Naive thymus-derived CD4-positive, alpha-beta T cell (primary cell): ENCODE measurements around the gene LRPAP1. TPM values are rescaled to one million over a fixed set of nuclear protein-coding genes. Genes with fewer than 3 reads are reported as not detected.

Experiments used
- ATAC-seq: fragments of 150-1000 bp; cut with Tn5 transposase; 2 replicates; pipeline ENCODE4 v1.10.0; 2021; ENCODE audit warnings: mild to moderate bottlenecking, moderate library complexity
- CTCF ChIA-PET: fragments of 350-600 bp; sonication (Branson Sonifier 250); formaldehyde crosslinking; loops from one replicate; lab custom pipeline; 2021; ENCODE audit warnings: antibody characterized with exemption; lab: Charles Lee
- POLR2A ChIA-PET: fragments of 350-600 bp; sonication (Branson Sonifier 250); formaldehyde crosslinking; loops from one replicate; lab custom pipeline; 2021; ENCODE audit warnings: antibody characterized with exemption, inconsistent platforms; lab: Charles Lee
- DNase-seq, 9 donors: peaks; one replicate each; pipeline versions ENCODE4 v3.0.0 to v3.0.0-alpha.2; 2020 to 2022; ENCODE audit warnings: mixed read lengths in 1 of 9
- H3K27ac ChIP-seq: one replicate; pipeline ENCODE4 v1.7.0; 2013; ENCODE audit warnings: mild to moderate bottlenecking, low read depth, low read length, moderate library complexity
- H3K27me3 ChIP-seq, 2 donors: one replicate each; pipeline ENCODE4 v1.7.0; 2013; ENCODE audit warnings: low read length in 2 of 2, mild to moderate bottlenecking in 2 of 2, moderate library complexity in 2 of 2; ENCODE audit not compliant: control insufficient read depth in 2 of 2, insufficient read depth in 2 of 2
- H3K36me3 ChIP-seq, 3 experiments: 1 replicate in 2 of 3; 2 replicates in 1 of 3; pipeline ENCODE4 v1.7.0; 2013; ENCODE audit warnings: low read length in 3 of 3, mild to moderate bottlenecking in 3 of 3, moderate library complexity in 1 of 3; ENCODE audit not compliant: insufficient read depth in 3 of 3, control insufficient read depth in 2 of 3
- H3K4me1 ChIP-seq, 2 donors: one replicate each; pipeline ENCODE4 v1.7.0; 2013; ENCODE audit warnings: low read length in 2 of 2, mild to moderate bottlenecking in 2 of 2, moderate library complexity in 1 of 2; ENCODE audit not compliant: control insufficient read depth in 2 of 2, insufficient read depth in 2 of 2
- H3K4me3 ChIP-seq: 2 replicates; pipeline ENCODE4 v1.7.0; 2013; ENCODE audit warnings: mild to moderate bottlenecking, low read length
- H3K9me3 ChIP-seq, 3 experiments: 1 replicate in 2 of 3; 2 replicates in 1 of 3; pipeline ENCODE4 v1.7.0; 2013; ENCODE audit warnings: low read length in 3 of 3; ENCODE audit not compliant: control insufficient read depth in 2 of 3
- H3K27ac Mint-ChIP-seq, 9 donors: one replicate each; pipeline ENCODE4 v1.8.0; 2020 to 2022; ENCODE audit warnings: mixed read lengths in 9 of 9, mild to moderate bottlenecking in 8 of 9, moderate library complexity in 5 of 9, inconsistent platforms in 2 of 9
- H3K27me3 Mint-ChIP-seq, 5 donors: one replicate each; pipeline ENCODE4 v1.8.0; 2021 to 2022; ENCODE audit warnings: mixed read lengths in 5 of 5, mild to moderate bottlenecking in 1 of 5
- H3K36me3 Mint-ChIP-seq, 5 donors: one replicate each; pipeline ENCODE4 v1.8.0; 2020 to 2022; ENCODE audit warnings: mixed read lengths in 5 of 5, mild to moderate bottlenecking in 3 of 5, inconsistent platforms in 1 of 5
- H3K4me1 Mint-ChIP-seq, 7 donors: one replicate each; pipeline ENCODE4 v1.8.0; 2020 to 2022; ENCODE audit warnings: mixed read lengths in 7 of 7, mild to moderate bottlenecking in 3 of 7, inconsistent platforms in 1 of 7
- H3K4me3 Mint-ChIP-seq, 10 donors: one replicate each; pipeline ENCODE4 v1.8.0; 2020 to 2022; ENCODE audit warnings: mild to moderate bottlenecking in 10 of 10, mixed read lengths in 10 of 10, moderate library complexity in 6 of 10, inconsistent platforms in 2 of 10
- H3K9me3 Mint-ChIP-seq, 11 donors: one replicate each; pipeline ENCODE4 v1.8.0; 2020 to 2022; ENCODE audit warnings: mixed read lengths in 11 of 11, mild to moderate bottlenecking in 4 of 11, inconsistent platforms in 1 of 11, moderate library complexity in 1 of 11
- intact Hi-C, 2 donors: fragments of 100-400 bp; cut with micrococcal nuclease; formaldehyde crosslinking; loops; one replicate each; pipeline ENCODE4 v1.15.1; 2023
- polyA plus RNA-seq, 2 donors: library from polyadenylated mRNA; unstranded; fragments of 300-500 nt; fragmentation: Illumina TruSeq; gene quantifications; one replicate each; pipeline ENCODE4 v1.2.3, GENCODE V29; 2021
- total RNA-seq, 6 experiments: library from RNA in 5 of 6; stranded (reverse) in 5 of 6; gene quantifications; 1 replicate in 5 of 6; 2 replicates in 1 of 6; pipeline ENCODE4 v1.2.3 and lab custom pipeline; 2021 to 2026

LRPAP1 gene
- total and polyA plus RNA-seq, 7 experiments from 2014 or later, result 65.2 to 126 (median 80.9) TPM

DNA sequence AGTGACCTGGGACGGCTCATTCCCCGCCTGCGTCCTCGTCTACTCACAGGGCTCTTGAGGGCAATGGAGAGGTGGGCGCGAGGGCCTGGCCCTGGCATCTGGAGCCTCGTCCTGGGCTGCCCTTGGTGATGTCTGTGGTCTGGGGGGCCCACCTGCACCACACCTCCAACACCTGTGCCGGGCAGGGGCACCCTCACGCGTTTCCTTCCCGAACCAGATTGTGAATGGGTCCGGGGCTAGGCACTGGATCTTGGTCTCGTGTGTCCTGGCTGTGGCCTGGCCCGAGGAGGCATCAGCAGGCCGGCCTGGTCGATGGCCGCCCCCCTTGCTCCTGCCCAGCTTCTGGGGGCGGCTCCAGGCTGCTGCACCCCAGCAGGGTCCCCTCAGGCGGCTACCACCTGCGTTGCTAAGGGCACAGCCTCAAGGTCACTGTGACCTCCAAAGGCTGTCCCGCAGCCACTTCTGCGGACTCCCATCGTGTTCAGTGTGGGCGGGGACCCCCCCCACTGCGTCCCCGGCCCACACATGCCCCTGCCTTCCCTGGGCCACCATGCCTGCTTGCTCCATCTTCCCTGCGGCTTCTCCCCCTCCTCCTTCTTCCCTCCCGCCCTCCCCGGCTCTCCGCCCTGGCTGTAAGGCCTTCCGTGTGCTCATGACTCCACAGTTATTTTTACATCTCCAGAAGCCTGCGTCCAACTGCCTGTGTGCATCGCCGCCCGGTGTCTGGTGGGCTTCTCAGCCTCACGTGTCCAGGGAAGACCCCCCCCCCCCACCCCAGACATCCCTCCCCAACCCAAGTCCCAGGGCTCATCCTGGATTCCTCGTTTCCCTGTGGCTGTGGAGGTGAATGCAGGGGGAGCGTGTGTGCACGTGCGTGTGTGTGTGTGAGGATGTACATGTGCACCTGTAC, 65.3 kb downstream of the LRPAP1 start:
- Mint-ChIP-seq H3K9me3 (peaks cover 0 to 2% (median 0%) of the 10 kb centered on the region in 11 donors), H3K36me3 (no peaks in the 10 kb centered on the region), H3K4me3 (no peak overlapping the region), H3K27ac (no peak overlapping the region), H3K4me1 (peaks cover 0 to 1% (median 0%) of the 10 kb centered on the region in 7 donors), H3K27me3 (peaks cover 4 to 22% (median 16%) of the 10 kb centered on the region in 5 donors)
- Histone ChIP-seq H3K27ac (no peak overlapping the region), H3K4me3 (no peak overlapping the region), H3K36me3 (no peaks in the 10 kb centered on the region), H3K9me3 (no peaks in the 10 kb centered on the region), H3K27me3 (peaks cover 0 to 3% of the 10 kb centered on the region in 2 donors), H3K4me1 (no peaks in the 10 kb centered on the region)
- POLR2A ChIA-PET, result no interaction called here
- intact Hi-C loops, result no loop called here
- ATAC-seq (no peak), DNase-seq (no peak)
- CTCF ChIA-PET, result interaction anchor here (0.6 kb wide), 1 partner anchor 276 kb away, joined by 4 read pairs; no protein-coding TSS in a partner anchor

DNA sequence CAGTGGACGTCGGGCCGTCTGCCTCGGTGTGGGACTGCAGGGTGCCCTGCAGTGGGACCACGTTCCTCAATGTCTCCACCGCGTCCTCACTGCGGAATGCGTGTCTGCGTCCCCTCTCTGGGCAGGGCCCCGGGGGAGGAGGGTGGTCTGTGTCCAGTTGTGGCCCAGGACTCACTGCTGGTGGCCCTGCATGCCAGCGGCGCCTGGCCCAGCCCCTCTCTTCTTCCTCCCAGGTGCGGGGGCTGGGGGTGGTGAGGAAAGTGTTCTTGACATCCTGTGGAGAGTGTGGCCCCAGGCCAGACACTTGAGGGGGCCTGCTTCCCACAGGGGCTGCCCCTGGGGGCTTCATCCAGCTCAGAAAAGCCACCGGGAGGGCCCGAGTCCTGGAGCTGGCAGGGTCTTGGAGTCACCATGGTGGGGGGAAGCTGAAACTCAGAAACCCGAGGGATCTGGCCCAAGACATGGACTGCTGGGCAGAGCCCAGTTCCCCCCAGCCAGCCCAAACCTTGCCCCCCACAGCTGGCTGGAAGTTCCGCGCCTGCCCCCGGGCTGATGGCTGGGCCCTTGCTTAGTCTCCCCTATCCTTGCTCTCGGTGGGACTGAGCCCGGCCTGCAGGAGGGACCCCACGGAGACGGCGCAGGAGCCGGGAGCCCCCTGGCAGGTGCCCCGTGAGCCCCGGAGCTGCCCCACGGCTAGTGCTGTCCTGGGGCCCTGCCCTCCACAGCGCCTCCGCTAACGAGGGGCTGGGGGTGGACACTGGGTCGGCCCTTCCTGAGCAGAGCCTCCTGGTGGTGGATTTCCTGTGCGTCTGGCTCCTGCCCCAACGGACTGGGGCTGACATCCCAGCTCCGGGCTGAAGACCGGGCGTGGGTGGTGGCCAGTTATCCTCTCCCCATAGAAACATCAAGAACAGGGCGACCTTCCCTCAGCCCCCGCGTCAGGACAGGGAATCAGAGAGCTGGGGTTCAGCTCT, 66.2 kb downstream of the LRPAP1 start:
- H3K27ac ChIP-seq, result no peak overlapping the region
- Mint-ChIP-seq H3K36me3 (no peaks in the 10 kb centered on the region), H3K27me3 (peaks cover 5 to 24% (median 18%) of the 10 kb centered on the region in 5 donors), H3K4me1 (peaks cover 0 to 1% (median 0%) of the 10 kb centered on the region in 7 donors), H3K9me3 (peaks cover 0 to 2% (median 0%) of the 10 kb centered on the region in 11 donors), H3K27ac (no peak overlapping the region), H3K4me3 (no peak overlapping the region)
- no peaks in the 10 kb centered on the region for H3K9me3 ChIP-seq
- ChIA-PET POLR2A (no interaction called here), CTCF (interaction anchor here (0.6 kb wide), 1 partner anchor 275 kb away, joined by 4 read pairs; no protein-coding TSS in a partner anchor)
- intact Hi-C loops, result no loop called here
- H3K27me3 ChIP-seq, result peaks cover 0 to 3% of the 10 kb centered on the region in 2 donors
- H3K4me1 ChIP-seq, result no peaks in the 10 kb centered on the region
- H3K4me3 ChIP-seq, result no peak overlapping the region
- no peak for ATAC-seq
- H3K36me3 ChIP-seq, result no peaks in the 10 kb centered on the region
- no peak for DNase-seq

DNA sequence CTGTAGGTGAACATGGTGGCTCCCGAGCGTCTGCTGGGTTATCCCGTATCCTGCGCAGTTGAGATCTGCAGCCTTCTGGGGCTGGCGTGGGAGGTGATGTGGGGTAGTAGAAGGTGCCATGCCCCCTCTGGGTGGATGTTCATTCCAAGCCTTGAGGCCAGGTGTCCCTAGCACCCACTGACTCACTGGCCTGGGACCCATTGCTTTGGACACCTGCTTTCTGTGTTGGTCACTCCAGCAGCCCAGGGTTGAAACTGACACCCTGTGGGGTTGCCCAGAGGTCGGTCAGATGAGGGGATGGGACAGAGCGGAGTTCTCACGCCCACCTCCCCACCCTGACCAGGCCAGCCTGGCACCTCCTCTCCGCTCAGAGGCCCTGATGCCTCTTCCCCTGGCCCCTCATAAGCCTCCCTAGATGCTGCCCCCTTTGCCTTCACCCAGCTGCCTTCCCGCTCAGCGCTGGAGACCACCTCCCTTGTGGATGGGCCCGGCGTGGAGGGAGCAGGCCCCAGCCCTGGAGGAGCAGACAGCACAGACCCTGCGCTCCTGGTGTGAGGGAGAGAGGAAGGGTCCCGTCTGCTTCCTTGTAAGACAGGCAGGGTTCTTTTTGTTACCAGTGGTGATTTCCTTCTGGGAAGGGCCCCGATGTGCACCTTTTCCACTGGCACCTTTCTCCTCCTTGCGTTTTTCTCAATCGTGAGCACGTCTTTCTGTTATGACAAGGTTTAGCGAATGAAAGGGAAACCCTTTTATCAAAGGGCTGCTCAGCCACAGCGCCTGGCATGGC, 67.1 kb downstream of the LRPAP1 start:
- no peak overlapping the region for H3K4me3 ChIP-seq
- Mint-ChIP-seq H3K4me3 (peak overlapping the region in 1 of 10 donors; percentile 65), H3K27me3 (peaks cover 11 to 26% (median 19%) of the 10 kb centered on the region in 5 donors), H3K9me3 (peaks cover 0 to 4% (median 0%) of the 10 kb centered on the region in 11 donors), H3K4me1 (peaks cover 0 to 1% (median 0%) of the 10 kb centered on the region in 7 donors), H3K36me3 (peaks cover 0 to 2% (median 0%) of the 10 kb centered on the region in 5 donors), H3K27ac (no peak overlapping the region)
- H3K27ac ChIP-seq, result no peak overlapping the region
- POLR2A ChIA-PET, result no interaction called here
- no peaks in the 10 kb centered on the region for H3K4me1 ChIP-seq
- peaks cover 0 to 3% of the 10 kb centered on the region in 2 donors for H3K27me3 ChIP-seq
- ATAC-seq (no peak), DNase-seq (no peak)
- no peaks in the 10 kb centered on the region for H3K9me3 ChIP-seq
- CTCF ChIA-PET, result no interaction called here
- intact Hi-C loops, result no loop called here
- no peaks in the 10 kb centered on the region for H3K36me3 ChIP-seq

DNA sequence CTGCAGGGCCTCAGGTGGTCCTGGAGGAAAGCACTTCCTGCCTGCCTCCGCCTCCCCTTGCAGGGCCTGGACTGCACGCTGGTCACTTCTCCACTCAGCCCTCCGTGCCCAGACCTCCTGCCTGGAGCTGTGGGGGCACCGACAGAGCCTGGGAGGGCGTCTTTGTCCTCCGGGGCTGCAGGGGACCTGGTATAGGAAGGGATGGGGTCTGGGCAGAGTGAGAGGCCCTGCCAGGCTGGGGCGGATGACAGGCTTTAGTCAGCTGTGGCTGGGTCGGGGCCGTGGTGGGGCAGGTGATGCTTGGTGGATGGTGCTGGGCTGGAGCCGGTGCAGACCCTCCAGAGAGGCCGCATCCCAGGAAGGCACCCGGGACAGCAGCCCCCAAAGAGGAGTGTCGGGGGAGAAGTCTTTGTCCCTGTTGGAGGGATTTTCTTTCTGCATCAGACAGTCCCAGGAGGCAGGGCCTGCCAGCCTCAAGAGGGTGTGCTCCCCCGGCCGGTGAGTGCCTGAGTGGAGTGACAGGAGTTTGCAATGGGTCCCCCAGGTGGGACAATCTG, 67.8 kb downstream of the LRPAP1 start:
- CTCF ChIA-PET, result no interaction called here
- no peaks in the 10 kb centered on the region for H3K9me3 ChIP-seq
- H3K4me3 Mint-ChIP-seq, result peak overlapping the region in 1 of 10 donors; percentile 65
- ATAC-seq (no peak), DNase-seq (no peak)
- POLR2A ChIA-PET, result no interaction called here
- no peak overlapping the region for H3K27ac ChIP-seq
- no peaks in the 10 kb centered on the region for H3K36me3 ChIP-seq
- intact Hi-C loops, result no loop called here
- peaks cover 0 to 3% (median 0%) of the 10 kb centered on the region in 5 donors for H3K36me3 Mint-ChIP-seq
- H3K27ac Mint-ChIP-seq, result peak overlapping the region in 1 of 9 donors; percentile 46
- peaks cover 15 to 30% (median 23%) of the 10 kb centered on the region in 5 donors for H3K27me3 Mint-ChIP-seq
- H3K4me1 Mint-ChIP-seq, result peaks cover 0 to 1% (median 0%) of the 10 kb centered on the region in 7 donors
- H3K9me3 Mint-ChIP-seq, result peaks cover 0 to 6% (median 0%) of the 10 kb centered on the region in 11 donors
- H3K4me3 ChIP-seq, result no peak overlapping the region
- peaks cover 0 to 3% of the 10 kb centered on the region in 2 donors for H3K27me3 ChIP-seq
- H3K4me1 ChIP-seq, result no peaks in the 10 kb centered on the region

DNA sequence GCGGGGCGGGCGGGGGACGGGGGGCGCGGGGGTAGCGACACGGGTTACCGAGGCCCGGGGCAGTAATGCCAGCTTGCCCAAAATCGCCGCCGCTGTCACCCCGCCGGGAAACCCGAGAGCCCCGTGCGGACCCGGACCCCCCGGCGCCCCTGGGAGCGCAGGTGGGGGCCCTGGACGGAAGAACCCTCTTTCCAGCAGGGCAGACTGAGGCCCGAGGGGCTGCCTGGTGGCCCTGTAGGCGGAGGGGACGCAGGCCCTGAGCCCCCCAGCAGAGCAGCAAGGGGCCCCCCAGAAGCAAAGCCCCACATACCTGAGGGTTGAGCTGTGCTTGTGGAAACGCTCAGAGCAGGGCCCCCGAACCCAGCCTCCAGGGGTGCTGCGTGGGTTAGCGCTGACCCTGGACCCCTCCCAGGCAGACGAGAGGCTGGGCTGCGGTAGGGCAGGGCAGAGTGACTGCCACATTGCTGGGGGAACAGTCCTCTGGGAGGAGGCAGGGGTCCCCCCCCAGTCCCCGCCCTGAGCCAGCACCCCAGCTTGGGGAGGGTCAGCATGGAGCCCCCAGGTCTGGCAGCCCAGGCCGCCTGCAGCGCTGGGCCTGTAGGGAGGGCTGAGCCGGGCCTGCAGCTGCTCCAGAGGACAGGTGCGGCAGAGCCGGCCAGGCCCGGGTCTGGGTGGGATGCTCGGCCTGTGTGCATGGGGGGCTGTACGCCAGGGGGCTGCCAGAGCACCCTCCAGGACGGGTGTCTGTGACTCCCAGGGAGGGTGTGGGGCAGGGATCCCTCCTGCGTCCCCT, 68.5 kb downstream of the LRPAP1 start:
- H3K4me1 Mint-ChIP-seq, result peaks cover 0 to 1% (median 0%) of the 10 kb centered on the region in 7 donors
- H3K4me3 Mint-ChIP-seq, result peak overlapping the region in 1 of 10 donors; percentile 71
- intact Hi-C loops, result no loop called here
- Histone ChIP-seq H3K27me3 (peaks cover 0 to 3% of the 10 kb centered on the region in 2 donors), H3K4me1 (no peaks in the 10 kb centered on the region), H3K9me3 (no peaks in the 10 kb centered on the region), H3K27ac (no peak overlapping the region), H3K4me3 (no peak overlapping the region), H3K36me3 (no peaks in the 10 kb centered on the region)
- H3K27ac Mint-ChIP-seq, result no peak overlapping the region
- POLR2A ChIA-PET, result no interaction called here
- DNase-seq (no peak), ATAC-seq (no peak)
- CTCF ChIA-PET, result no interaction called here
- H3K9me3 Mint-ChIP-seq, result peaks cover 0 to 6% (median 0%) of the 10 kb centered on the region in 11 donors
- H3K36me3 Mint-ChIP-seq, result peaks cover 0 to 3% (median 0%) of the 10 kb centered on the region in 5 donors
- H3K27me3 Mint-ChIP-seq, result peaks cover 15 to 30% (median 23%) of the 10 kb centered on the region in 5 donors
